Thyroid gland (tissue), 4 donors: ENCODE data around the gene CCDC192. TPM values are rescaled to one million over a fixed set of nuclear protein-coding genes. Genes with fewer than 3 reads are reported as not detected.

Experiments used
- DNase-seq, 2 donors: peaks; one replicate each; pipeline ENCODE4 v3.0.0-alpha.2; 2019
- H3K27ac ChIP-seq, 3 donors: fragments of 200-600 bp; sonication (generic); 1 replicate in 2 of 3; 2 replicates in 1 of 3; pipeline ENCODE4 v1.5.1; 2016 to 2019; ENCODE audit warnings: mild to moderate bottlenecking in 1 of 3, moderate library complexity in 1 of 3
- H3K27me3 ChIP-seq: fragments of 200-600 bp; sonication (generic); one replicate; pipeline ENCODE4 v1.5.1; 2019
- H3K36me3 ChIP-seq, 2 donors: fragments of 200-600 bp; sonication (generic); one replicate each; pipeline ENCODE4 v1.5.1; 2016 to 2019
- H3K4me1 ChIP-seq, 2 donors: fragments of 200-600 bp; sonication (generic); one replicate each; pipeline ENCODE4 v1.5.1; 2017 to 2019
- H3K4me3 ChIP-seq, 3 donors: fragments of 200-600 bp; sonication (generic); replicated peaks in 1 of 3; 1 replicate in 2 of 3; 2 replicates in 1 of 3; pipeline ENCODE4 v1.5.1; 2016; ENCODE audit warnings: mild to moderate bottlenecking in 1 of 3
- H3K9me3 ChIP-seq: fragments of 200-600 bp; sonication (generic); one replicate; pipeline ENCODE4 v1.5.1; 2017
- POLR2A ChIP-seq, 2 donors: fragments of 450-650 bp; IDR thresholded peaks; one replicate each; pipeline ENCODE4 v1.6.1; 2017; ENCODE audit warnings: antibody characterized with exemption in 2 of 2, mild to moderate bottlenecking in 2 of 2, moderate library complexity in 1 of 2
- WGBS, 2 donors: methylation state at CpG; one replicate each; pipeline ENCODE4 v1.1.5; 2017; 5-methylcytosine and 5-hydroxymethylcytosine counted together
- intact Hi-C: fragments of 100-400 bp; cut with DNase I; formaldehyde crosslinking; loops from one replicate; pipeline ENCODE4 v1.15.1; 2023
- total RNA-seq, 4 donors: library from RNA; depleted of rRNA; stranded (reverse); fragments of >200 nt; gene quantifications; one replicate each; pipeline ENCODE4 v1.2.3, GENCODE V29; 2016
- TF ChIP-seq, protein P1 (sequence below), 6 experiments: fragments of 200-600 bp in 3 of 6; fragments of 450-650 bp in 3 of 6; sonication (generic) in 3 of 6; IDR thresholded peaks; one replicate each; pipeline ENCODE4 v1.5.1; 2016 to 2019; ENCODE audit warnings: antibody characterized with exemption in 6 of 6, mild to moderate bottlenecking in 2 of 6, inconsistent platforms in 1 of 6, moderate library complexity in 1 of 6

Gene CCDC192
- total RNA-seq, 4 donors from 2014 or later, result 1.3 TPM; not detected in 3

DNA sequence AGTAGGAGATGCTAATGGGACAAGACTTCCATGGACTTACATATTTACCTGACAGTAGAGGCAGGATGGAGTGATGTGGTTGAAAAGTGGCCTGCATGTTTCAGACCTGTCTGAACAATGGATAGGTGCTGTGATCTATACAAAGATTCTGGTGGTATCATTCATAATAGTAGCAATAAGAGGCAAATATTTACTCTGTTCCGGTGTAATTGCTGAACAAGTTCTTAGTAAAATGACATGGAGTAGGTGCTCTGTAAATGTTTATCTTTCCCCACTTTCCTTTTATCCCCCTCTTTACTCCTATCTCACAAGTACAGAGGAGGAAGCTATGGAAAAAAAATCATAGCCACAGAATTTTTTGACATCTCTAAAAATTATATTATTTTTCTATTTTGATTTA, 221.4 kb downstream of the CCDC192 start:
- Histone ChIP-seq H3K27me3 (no peaks in the 10 kb centered on the region), H3K27ac (no peak overlapping the region), H3K36me3 (no peaks in the 10 kb centered on the region), H3K9me3 (no peaks in the 10 kb centered on the region), H3K4me1 (no peaks in the 10 kb centered on the region), H3K4me3 (no peak overlapping the region)
- TF ChIP-seq POLR2A (IDR thresholded peaks at IDR 0.05), result no peak
- TF ChIP-seq, protein P1, sequence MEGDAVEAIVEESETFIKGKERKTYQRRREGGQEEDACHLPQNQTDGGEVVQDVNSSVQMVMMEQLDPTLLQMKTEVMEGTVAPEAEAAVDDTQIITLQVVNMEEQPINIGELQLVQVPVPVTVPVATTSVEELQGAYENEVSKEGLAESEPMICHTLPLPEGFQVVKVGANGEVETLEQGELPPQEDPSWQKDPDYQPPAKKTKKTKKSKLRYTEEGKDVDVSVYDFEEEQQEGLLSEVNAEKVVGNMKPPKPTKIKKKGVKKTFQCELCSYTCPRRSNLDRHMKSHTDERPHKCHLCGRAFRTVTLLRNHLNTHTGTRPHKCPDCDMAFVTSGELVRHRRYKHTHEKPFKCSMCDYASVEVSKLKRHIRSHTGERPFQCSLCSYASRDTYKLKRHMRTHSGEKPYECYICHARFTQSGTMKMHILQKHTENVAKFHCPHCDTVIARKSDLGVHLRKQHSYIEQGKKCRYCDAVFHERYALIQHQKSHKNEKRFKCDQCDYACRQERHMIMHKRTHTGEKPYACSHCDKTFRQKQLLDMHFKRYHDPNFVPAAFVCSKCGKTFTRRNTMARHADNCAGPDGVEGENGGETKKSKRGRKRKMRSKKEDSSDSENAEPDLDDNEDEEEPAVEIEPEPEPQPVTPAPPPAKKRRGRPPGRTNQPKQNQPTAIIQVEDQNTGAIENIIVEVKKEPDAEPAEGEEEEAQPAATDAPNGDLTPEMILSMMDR (IDR thresholded peaks at IDR 0.05), result no peak
- intact Hi-C loops, result no loop called here
- DNase-seq, result no peak
- 65 to 67% methylated on average over 1 of the region's 1 CpG for WGBS, 2 donors

DNA sequence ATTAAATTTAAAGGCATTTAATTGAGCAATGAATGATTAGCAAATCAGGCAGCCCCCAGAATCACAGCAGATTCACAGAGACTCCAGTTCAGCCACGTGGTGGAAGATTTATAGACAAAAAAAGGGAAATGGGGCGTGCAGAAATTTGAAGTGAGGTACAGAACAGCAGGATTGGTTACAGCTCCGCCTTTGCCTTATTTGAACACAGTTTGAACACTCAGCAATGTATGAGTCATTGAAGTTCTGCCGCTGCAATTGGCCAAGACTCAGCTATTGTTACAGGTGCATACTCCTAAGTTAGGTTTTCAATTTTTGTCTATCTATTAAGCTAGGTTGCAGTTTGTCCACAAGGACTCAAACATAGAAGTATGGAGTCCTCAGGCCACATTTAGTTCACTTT, 222.7 kb downstream of the CCDC192 start:
- intact Hi-C loops, result no loop called here
- H3K9me3 ChIP-seq, result no peaks in the 10 kb centered on the region
- H3K4me1 ChIP-seq, result no peaks in the 10 kb centered on the region
- H3K36me3 ChIP-seq, result no peaks in the 10 kb centered on the region
- H3K27me3 ChIP-seq, result no peaks in the 10 kb centered on the region
- H3K4me3 ChIP-seq, result no peak overlapping the region
- TF ChIP-seq, protein P1 (IDR thresholded peaks at IDR 0.05), result no peak
- TF ChIP-seq POLR2A (IDR thresholded peaks at IDR 0.05), result no peak
- no peak overlapping the region for H3K27ac ChIP-seq
- 74 to 78% methylated on average over 4 of the region's 4 CpGs for WGBS, 2 donors
- no peak for DNase-seq

DNA sequence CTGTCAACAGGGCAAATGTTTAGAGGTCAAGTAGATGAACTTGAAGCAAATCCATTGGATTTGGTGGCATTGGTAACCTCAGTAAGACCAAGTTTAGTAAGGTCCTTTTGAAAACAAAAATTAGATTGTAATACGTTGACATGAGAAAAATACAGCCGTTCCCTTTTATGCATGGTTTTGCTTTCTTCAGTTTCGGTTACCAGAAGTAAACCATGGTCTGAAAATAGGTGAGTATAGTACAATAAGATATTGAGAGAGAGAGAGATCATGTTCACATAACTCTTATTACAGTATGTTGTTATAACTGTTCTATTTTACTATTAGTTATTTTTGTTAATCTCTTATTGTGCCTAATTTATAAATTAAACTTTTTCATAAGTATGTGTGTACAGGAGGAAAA, 223.8 kb downstream of the CCDC192 start:
- no peak overlapping the region for H3K27ac ChIP-seq
- intact Hi-C loops, result no loop called here
- H3K4me1 ChIP-seq, result no peaks in the 10 kb centered on the region
- no peaks in the 10 kb centered on the region for H3K9me3 ChIP-seq
- DNase-seq, result no peak
- WGBS, 2 donors, result 94 to 96% methylated on average over 3 of the region's 3 CpGs
- H3K27me3 ChIP-seq, result no peaks in the 10 kb centered on the region
- no peaks in the 10 kb centered on the region for H3K36me3 ChIP-seq
- H3K4me3 ChIP-seq, result no peak overlapping the region
- TF ChIP-seq POLR2A (IDR thresholded peaks at IDR 0.05), result no peak

DNA sequence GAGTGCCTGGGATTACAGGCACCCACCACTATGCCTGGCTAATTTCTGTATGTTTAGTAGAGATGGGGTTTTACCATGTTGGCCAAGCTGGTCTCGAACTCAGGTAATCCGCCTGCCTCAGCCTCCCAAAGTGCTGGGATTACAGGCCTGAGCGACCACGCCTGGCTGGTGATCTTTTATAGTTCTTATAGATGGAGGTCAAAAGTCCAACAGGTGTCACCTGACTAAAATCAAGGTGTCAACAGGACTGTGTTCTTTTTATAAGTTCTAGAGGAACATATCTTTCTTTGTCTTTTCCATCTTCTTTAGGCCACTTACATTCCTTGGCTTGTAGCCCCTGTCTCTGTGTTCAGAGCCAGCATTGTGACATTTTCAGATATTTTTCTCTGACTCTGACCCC, 224.9 kb downstream of the CCDC192 start:
- H3K36me3 ChIP-seq, result no peaks in the 10 kb centered on the region
- H3K9me3 ChIP-seq, result no peaks in the 10 kb centered on the region
- H3K4me1 ChIP-seq, result no peaks in the 10 kb centered on the region
- intact Hi-C loops, result no loop called here
- TF ChIP-seq, protein P1 (IDR thresholded peaks at IDR 0.05), result no peak
- TF ChIP-seq POLR2A (IDR thresholded peaks at IDR 0.05), result no peak
- no peak for DNase-seq
- WGBS, 2 donors, result 94 to 96% methylated on average over 4 of the region's 4 CpGs
- H3K27ac ChIP-seq, result no peak overlapping the region
- H3K4me3 ChIP-seq, result no peak overlapping the region
- H3K27me3 ChIP-seq, result no peaks in the 10 kb centered on the region

DNA sequence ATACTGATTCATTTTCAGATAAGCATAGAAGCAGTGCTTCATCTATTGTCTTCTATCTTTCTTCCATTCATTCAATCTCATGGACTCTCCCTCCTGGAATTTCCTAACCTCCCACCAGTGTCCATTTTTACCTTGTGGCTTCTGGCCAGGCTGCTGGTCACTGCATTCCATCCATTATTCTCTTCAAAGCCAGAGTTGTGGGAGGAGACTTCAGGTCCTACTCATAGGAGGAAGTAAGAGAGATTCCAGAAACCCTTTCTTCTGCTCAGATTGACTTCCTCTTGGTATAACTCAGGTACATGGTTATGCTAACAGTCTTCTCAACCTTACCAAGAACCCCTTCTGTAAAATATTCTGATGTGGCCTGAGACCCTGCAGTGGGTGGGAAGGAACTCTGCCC, 227.1 kb downstream of the CCDC192 start:
- intact Hi-C loops, result no loop called here
- H3K4me3 ChIP-seq, result no peak overlapping the region
- no peak for DNase-seq
- no peaks in the 10 kb centered on the region for H3K9me3 ChIP-seq
- no peak overlapping the region for H3K27ac ChIP-seq
- H3K36me3 ChIP-seq, result no peaks in the 10 kb centered on the region
- no peaks in the 10 kb centered on the region for H3K27me3 ChIP-seq
- H3K4me1 ChIP-seq, result peaks cover 5 to 6% of the 10 kb centered on the region in 2 donors
- TF ChIP-seq, protein P1 (IDR thresholded peaks at IDR 0.05), result no peak
- TF ChIP-seq POLR2A (IDR thresholded peaks at IDR 0.05), result no peak

DNA sequence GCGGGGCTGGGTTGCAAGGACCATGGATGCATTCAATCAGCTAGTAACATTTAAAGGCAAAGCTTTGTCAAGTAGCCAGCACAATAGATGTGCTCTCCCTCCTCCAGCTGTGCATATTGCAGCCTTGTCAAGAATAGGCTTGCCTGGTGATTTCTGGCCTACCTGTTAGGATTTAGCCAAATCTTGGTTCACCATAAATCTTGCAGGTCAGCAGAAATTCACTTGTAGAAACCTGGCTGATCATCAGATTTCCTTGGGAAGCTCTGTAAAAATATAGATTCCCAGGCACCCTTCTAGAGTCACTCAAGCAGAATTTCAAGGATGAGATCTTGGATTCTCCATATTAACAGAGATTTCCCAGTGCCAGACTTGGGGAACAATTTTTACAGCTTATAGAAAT, 228.2 kb downstream of the CCDC192 start:
- TF ChIP-seq POLR2A (IDR thresholded peaks at IDR 0.05), result no peak
- TF ChIP-seq, protein P1 (IDR thresholded peaks at IDR 0.05), result no peak
- intact Hi-C loops, result no loop called here
- DNase-seq, result no peak
- H3K4me3 ChIP-seq, result no peak overlapping the region
- no peaks in the 10 kb centered on the region for H3K36me3 ChIP-seq
- no peak overlapping the region for H3K27ac ChIP-seq
- H3K4me1 ChIP-seq, result peaks cover 7 to 8% of the 10 kb centered on the region in 2 donors
- no peaks in the 10 kb centered on the region for H3K9me3 ChIP-seq
- WGBS, 2 donors, result 85 to 91% methylated on average over 1 of the region's 1 CpG
- no peaks in the 10 kb centered on the region for H3K27me3 ChIP-seq
